Subcutaneous adipose tissue (tissue), 4 donors: Measurements from ENCODE around the gene MYO5A. TPM values are rescaled to one million over a fixed set of nuclear protein-coding genes. Genes with fewer than 3 reads are reported as not detected.

ENCODE experiments used
- total RNA-seq, 4 donors: library from RNA; depleted of rRNA; stranded (reverse); fragments of >200 nt; gene quantifications; one replicate each; pipeline ENCODE4 v1.1.0, GENCODE V29; 2016
- TF ChIP-seq, protein P1 (sequence below): fragments of 450-650 bp; IDR thresholded peaks from one replicate; pipeline ENCODE4 v1.5.1; 2016; ENCODE audit warnings: low read depth, mild to moderate bottlenecking, control low read depth, antibody characterized with exemption, moderate library complexity

The MYO5A gene
- total RNA-seq, 4 donors from 2014 or later, result 54.6 to 121 (median 99.4) TPM

DNA sequence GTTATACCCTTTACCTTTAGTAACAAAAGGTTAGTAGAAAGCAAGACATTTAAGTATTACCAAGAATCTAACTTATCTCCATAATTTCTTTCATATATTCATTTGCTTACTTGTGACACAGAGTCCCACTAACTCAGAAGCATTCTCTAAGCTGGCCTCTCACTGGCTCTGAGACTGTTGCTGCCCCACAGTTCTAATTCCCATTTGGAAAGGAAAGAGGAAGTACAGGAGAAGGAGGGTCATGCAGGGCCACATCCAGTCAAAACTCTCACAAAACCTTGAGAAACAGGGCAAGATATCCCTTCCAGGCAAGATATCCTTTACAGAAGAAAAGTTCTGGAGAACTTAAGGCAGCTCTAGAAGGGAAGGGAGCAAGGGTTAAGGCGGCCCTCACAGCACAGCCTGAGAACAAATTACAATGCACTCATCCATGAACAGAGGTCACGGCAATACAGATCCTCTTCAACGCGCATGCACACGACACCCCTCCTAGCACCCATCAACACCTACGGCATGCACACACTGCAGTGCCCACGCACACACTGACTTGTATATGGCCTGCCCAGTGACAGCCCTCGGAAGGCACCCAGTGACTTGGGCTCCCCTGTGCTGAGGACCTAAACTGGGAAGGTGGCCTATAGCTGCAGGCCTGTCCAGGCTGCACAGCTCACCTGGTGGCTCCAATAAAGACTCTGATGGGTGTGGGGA lies 220.1 kb downstream of the MYO5A start:
- TF ChIP-seq, protein P1, sequence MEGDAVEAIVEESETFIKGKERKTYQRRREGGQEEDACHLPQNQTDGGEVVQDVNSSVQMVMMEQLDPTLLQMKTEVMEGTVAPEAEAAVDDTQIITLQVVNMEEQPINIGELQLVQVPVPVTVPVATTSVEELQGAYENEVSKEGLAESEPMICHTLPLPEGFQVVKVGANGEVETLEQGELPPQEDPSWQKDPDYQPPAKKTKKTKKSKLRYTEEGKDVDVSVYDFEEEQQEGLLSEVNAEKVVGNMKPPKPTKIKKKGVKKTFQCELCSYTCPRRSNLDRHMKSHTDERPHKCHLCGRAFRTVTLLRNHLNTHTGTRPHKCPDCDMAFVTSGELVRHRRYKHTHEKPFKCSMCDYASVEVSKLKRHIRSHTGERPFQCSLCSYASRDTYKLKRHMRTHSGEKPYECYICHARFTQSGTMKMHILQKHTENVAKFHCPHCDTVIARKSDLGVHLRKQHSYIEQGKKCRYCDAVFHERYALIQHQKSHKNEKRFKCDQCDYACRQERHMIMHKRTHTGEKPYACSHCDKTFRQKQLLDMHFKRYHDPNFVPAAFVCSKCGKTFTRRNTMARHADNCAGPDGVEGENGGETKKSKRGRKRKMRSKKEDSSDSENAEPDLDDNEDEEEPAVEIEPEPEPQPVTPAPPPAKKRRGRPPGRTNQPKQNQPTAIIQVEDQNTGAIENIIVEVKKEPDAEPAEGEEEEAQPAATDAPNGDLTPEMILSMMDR, result no peak

- TF ChIP-seq, protein P1, result no peak
Observed at GRCh38 chr15:52307847-52308246, 220.8 kb downstream of the MYO5A start.

- TF ChIP-seq, protein P1, result no peak
Observed at GRCh38 chr15:52306270-52306669, 222.4 kb downstream of the MYO5A start.

GRCh38 chr15:52303093-52303772 lies 225.4 kb downstream of the MYO5A start:
- TF ChIP-seq, protein P1, result no peak

GRCh38 chr15:52301265-52301847 lies 227.3 kb downstream of the MYO5A start:
- TF ChIP-seq, protein P1, result no peak

GRCh38 chr15:52295421-52296001 lies 233.2 kb downstream of the MYO5A start, which contains the start of gene MYO5C:
Gene MYO5C (minus strand): TSS chr15:52295804. CDS start chr15:52295636, 168 bp downstream.
- TF ChIP-seq, protein P1, result no peak

DNA sequence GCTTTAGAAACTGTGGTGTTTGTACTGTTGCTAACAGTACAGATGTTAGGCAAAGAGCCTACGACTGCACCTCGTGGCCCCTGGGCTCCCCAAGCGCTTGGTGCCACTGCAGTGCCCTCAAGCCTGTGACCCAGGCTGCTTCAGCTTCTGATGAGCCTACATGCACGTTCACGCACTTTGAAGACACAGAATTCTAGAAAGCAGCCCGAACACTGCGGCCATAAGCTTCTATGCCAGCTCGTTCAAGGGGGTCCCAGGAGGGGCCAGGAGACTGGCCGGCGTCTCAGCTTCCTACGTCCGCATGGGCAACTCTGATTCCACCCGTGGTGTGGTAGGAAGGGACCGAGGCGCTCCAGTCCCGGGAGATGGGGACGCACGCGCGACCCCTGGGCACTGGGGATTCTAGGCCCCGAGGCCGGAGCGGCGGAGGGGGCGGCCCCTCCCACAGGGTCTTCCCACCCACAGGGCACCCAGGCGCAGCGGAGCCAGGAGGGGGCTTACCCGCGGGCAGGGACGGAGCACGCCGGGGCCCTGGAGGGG lies 233.7 kb downstream of the MYO5A start:
- TF ChIP-seq, protein P1, result no peak
